Measurements from ENCODE around the gene ZC3H7B. TPM values are rescaled to one million over a fixed set of nuclear protein-coding genes. Genes with fewer than 3 reads are reported as not detected.

The ZC3H7B gene
- polyA plus RNA-seq, 1 experiment: 59.4 TPM

- H3K27me3 ChIP-seq (ENCODE audit: control insufficient read depth, insufficient read depth, low read length): no peaks in the 10 kb centered on the region
- DNase-seq (ENCODE audit: low read depth): no peak
- CTCF ChIA-PET: no interaction called here
- no peak for TF ChIP-seq CTCF (IDR thresholded peaks at IDR 0.05; ENCODE audit: insufficient read depth, low read depth, low read length)
- H3K4me3 ChIP-seq (ENCODE audit: low read depth, low read length): no peak overlapping the region
- peaks cover 48% of the 10 kb centered on the region for H3K36me3 ChIP-seq (ENCODE audit: control insufficient read depth, insufficient read depth, low read length)
- POLR2A ChIA-PET: no interaction called here
Observed at GRCh38 chr22:41334951-41335635, 33.8 kb downstream of the ZC3H7B start.

GRCh38 chr22:41338614-41339212 is 37.4 kb downstream of the ZC3H7B start:
- Histone ChIP-seq H3K4me3 (ENCODE audit: low read depth, low read length) (no peak overlapping the region), H3K36me3 (ENCODE audit: control insufficient read depth, insufficient read depth, low read length) (peaks cover 50% of the 10 kb centered on the region), H3K27me3 (ENCODE audit: control insufficient read depth, insufficient read depth, low read length) (no peaks in the 10 kb centered on the region)
- CTCF ChIA-PET: no interaction called here
- no peak for DNase-seq (ENCODE audit: low read depth)
- POLR2A ChIA-PET: no interaction called here
- no peak for TF ChIP-seq CTCF (IDR thresholded peaks at IDR 0.05; ENCODE audit: insufficient read depth, low read depth, low read length)

- no peak for TF ChIP-seq CTCF (IDR thresholded peaks at IDR 0.05; ENCODE audit: insufficient read depth, low read depth, low read length)
Observed at GRCh38 chr22:41339823-41340222, 38.5 kb downstream of the ZC3H7B start.

GRCh38 chr22:41340357-41340756 is 39.0 kb downstream of the ZC3H7B start:
- CTCF ChIA-PET: no interaction called here
- no peaks in the 10 kb centered on the region for H3K27me3 ChIP-seq (ENCODE audit: control insufficient read depth, insufficient read depth, low read length)
- no peak overlapping the region for H3K4me3 ChIP-seq (ENCODE audit: low read depth, low read length)
- no peak for TF ChIP-seq CTCF (IDR thresholded peaks at IDR 0.05; ENCODE audit: insufficient read depth, low read depth, low read length)
- DNase-seq (ENCODE audit: low read depth): no peak
- H3K36me3 ChIP-seq (ENCODE audit: control insufficient read depth, insufficient read depth, low read length): peaks cover 49% of the 10 kb centered on the region
- POLR2A ChIA-PET: no interaction called here

More at GRCh38 chr22:41339823-41340222, 38.5 kb downstream of the ZC3H7B start:
- no peak for DNase-seq (ENCODE audit: low read depth)
- POLR2A ChIA-PET: no interaction called here
- peaks cover 49% of the 10 kb centered on the region for H3K36me3 ChIP-seq (ENCODE audit: control insufficient read depth, insufficient read depth, low read length)
- H3K4me3 ChIP-seq (ENCODE audit: low read depth, low read length): no peak overlapping the region
- CTCF ChIA-PET: no interaction called here
- H3K27me3 ChIP-seq (ENCODE audit: control insufficient read depth, insufficient read depth, low read length): no peaks in the 10 kb centered on the region

GRCh38 chr22:41341012-41341411 is 39.7 kb downstream of the ZC3H7B start:
- POLR2A ChIA-PET: no interaction called here
- CTCF ChIA-PET: no interaction called here
- H3K4me3 ChIP-seq (ENCODE audit: low read depth, low read length): no peak overlapping the region
- TF ChIP-seq CTCF (IDR thresholded peaks at IDR 0.05; ENCODE audit: insufficient read depth, low read depth, low read length): no peak
- DNase-seq (ENCODE audit: low read depth): no peak
- peaks cover 54% of the 10 kb centered on the region for H3K36me3 ChIP-seq (ENCODE audit: control insufficient read depth, insufficient read depth, low read length)
- H3K27me3 ChIP-seq (ENCODE audit: control insufficient read depth, insufficient read depth, low read length): no peaks in the 10 kb centered on the region
